ENCODE measurements around the gene C2CD2. TPM values are rescaled to one million over a fixed set of nuclear protein-coding genes. Genes with fewer than 3 reads are reported as not detected.

The C2CD2 gene
- total and polyA plus RNA-seq, 2 of the 8 experiments (the other 6 are each of a cell fraction or from before 2014, with no cell fraction given): 10.4 to 13.0 TPM

- Histone ChIP-seq H2BK12ac (ENCODE audit: low read depth, low read length) (no peak overlapping the region), H3K79me2 (ENCODE audit: control insufficient read depth in 1 of 2, insufficient read depth in 2 of 2, low read length in 2 of 2) (no peaks in the 10 kb centered on the region), H3K23ac (ENCODE audit: insufficient read length) (no peak overlapping the region), H3K4ac (replicated peaks; ENCODE audit: insufficient read length, low read depth, low read length) (no peak overlapping the region), H3K18ac (ENCODE audit: extremely low read depth, low read length) (no peak overlapping the region), H3K36me3 (ENCODE audit: control insufficient read depth in 2 of 4, insufficient read depth in 4 of 4, low read length in 3 of 4) (no peaks in the 10 kb centered on the region), H2BK15ac (ENCODE audit: low read length) (peak overlapping the region; percentile 72; the same call in 1 of the 2 replicates), H2AK5ac (ENCODE audit: low read depth, low read length) (no peak overlapping the region), H3K9me3 (ENCODE audit: insufficient read depth in 2 of 2, low read depth in 1 of 2, low read length in 1 of 2) (no peaks in the 10 kb centered on the region), H3K4me1 (replicated peaks in 1 of 4; ENCODE audit: control insufficient read depth in 3 of 4, insufficient read depth in 4 of 4, low read length in 3 of 4) (peaks cover 0 to 5% (median 0%) of the 10 kb centered on the region in 4 experiments; a peak in 3 of 7 replicates), H4K8ac (ENCODE audit: extremely low read depth, insufficient read depth, low read length) (no peak overlapping the region), H3K27me3 (replicated peaks in 1 of 4; ENCODE audit: control insufficient read depth in 3 of 4, extremely low read depth in 1 of 4, insufficient read depth in 3 of 4, low read length in 3 of 4) (no peaks in the 10 kb centered on the region), H3K27ac (ENCODE audit: low read depth, low read length) (no peak overlapping the region), H4K91ac (replicated peaks; ENCODE audit: insufficient read length, low read length) (no peak overlapping the region), H3K4me3 (ENCODE audit: extremely low read depth in 1 of 4, insufficient read depth in 2 of 4, low read depth in 3 of 4, low read length in 4 of 4) (no peak overlapping the region), H3K79me1 (ENCODE audit: low read depth, low read length) (no peaks in the 10 kb centered on the region), H3K23me2 (ENCODE audit: low read depth, low read length) (no peaks in the 10 kb centered on the region), H2BK120ac (replicated peaks; ENCODE audit: low read depth, low read length) (no peak overlapping the region), H2AFZ (ENCODE audit: low read length) (no peak overlapping the region), H2BK20ac (ENCODE audit: low read length) (no peak overlapping the region), H4K20me1 (replicated peaks in 1 of 2; ENCODE audit: control insufficient read depth in 1 of 2, insufficient read depth in 2 of 2, low read length in 2 of 2) (no peaks in the 10 kb centered on the region), H3K56ac (replicated peaks; ENCODE audit: insufficient read length, low read depth, low read length) (no peak overlapping the region), H4K5ac (ENCODE audit: insufficient read length, low read depth, low read length) (no peak overlapping the region), H3K4me2 (ENCODE audit: insufficient read depth in 1 of 2, low read depth in 2 of 2, low read length in 2 of 2) (no peak overlapping the region), H3K14ac (ENCODE audit: insufficient read length) (no peak overlapping the region), H2BK5ac (ENCODE audit: low read depth, low read length) (no peak overlapping the region), H3K9ac (replicated peaks in 1 of 4; ENCODE audit: extremely low read depth in 1 of 4, low read depth in 3 of 4, low read length in 3 of 4) (no peak overlapping the region)
- ChIA-PET CTCF (ENCODE audit: partially characterized antibody) (interaction anchor here (1.4 kb wide), 1 partner anchor 9 kb away, joined by 3 read pairs; no protein-coding TSS in a partner anchor), POLR2A (ENCODE audit: partially characterized antibody) (no interaction called here)
- FAIRE-seq (no peak), DNase-seq (ENCODE audit: low read depth in 1 of 2, low spot score in 2 of 2) (no peak)
- 94% methylated on average over 5 of the region's 5 CpGs; no CpG with 5 or more reads in 1 of the 2 experiments for WGBS, 2 experiments (ENCODE audit: extremely low coverage in 1 of 2, insufficient coverage in 1 of 2, insufficient read length in 1 of 2, insufficient replicate concordance in 2 of 2, low coverage in 1 of 2, low lambda C conversion rate in 2 of 2, missing lambda C conversion rate in 1 of 2)
- no peak for TF ChIP-seq CHD2 (IDR thresholded peaks at IDR 0.05; ENCODE audit: low read length)
- no peak for TF ChIP-seq SP1 (IDR thresholded peaks at IDR 0.05; ENCODE audit: low read depth, low read length)
- TF ChIP-seq CEBPB (IDR thresholded peaks at IDR 0.05; ENCODE audit: low read depth, low read length): no peak
- no peak for TF ChIP-seq USF2 (IDR thresholded peaks at IDR 0.05; ENCODE audit: low read length)
- no peak for TF ChIP-seq SIX5 (IDR thresholded peaks at IDR 0.05; ENCODE audit: low read depth, low read length)
- TF ChIP-seq NRF1 (IDR thresholded peaks at IDR 0.05; ENCODE audit: low read depth, low read length): no peak
- TF ChIP-seq NANOG (IDR thresholded peaks at IDR 0.05; ENCODE audit: insufficient read depth, low read depth, low read length, poor library complexity, severe bottlenecking): no peak
- no peak for TF ChIP-seq FOSL1 (IDR thresholded peaks at IDR 0.05; ENCODE audit: insufficient read depth, low read depth, low read length)
- TF ChIP-seq HDAC2 (IDR thresholded peaks at IDR 0.05; ENCODE audit: borderline replicate concordance in 1 of 2, low read depth in 2 of 2, low read length in 2 of 2): no peak
- TF ChIP-seq TEAD4 (IDR thresholded peaks at IDR 0.05; ENCODE audit: low read depth, low read length): no peak
- no peak for TF ChIP-seq RNF2 (IDR thresholded peaks at IDR 0.05; ENCODE audit: borderline replicate concordance, low read depth, low read length, missing control alignments, poor library complexity, severe bottlenecking)
These were observed 16.2 kb upstream of the C2CD2 start for GRCh38 chr21:41970106-41970391.
